Measurements from ENCODE around the gene KIAA0930.

- TF ChIP-seq TAF1 (IDR thresholded peaks at IDR 0.05; ENCODE audit: low read depth, low read length) (no peak), POLR2A (IDR thresholded peaks at IDR 0.05; ENCODE audit: low read depth, low read length) (no peak), POLR2AphosphoS5 (IDR thresholded peaks at IDR 0.05; ENCODE audit: low read depth, low read length) (0 out of 2 replicates have a peak, but pooled peaks have one; percentile 2), POU2F2 (IDR thresholded peaks at IDR 0.05; ENCODE audit: low read depth, low read length) (no peak)
Observed at GRCh38 chr22:45164270-45165088, 76.2 kb downstream of the KIAA0930 start.
